ENCODE results near the gene S100A7A. TPM values are rescaled to one million over a fixed set of nuclear protein-coding genes. Genes with fewer than 3 reads are reported as not detected.

S100A7A gene
- total and polyA plus RNA-seq, 2 of the 8 experiments (the other 6 are each of a cell fraction or from before 2014, with no cell fraction given), result not detected

DNA sequence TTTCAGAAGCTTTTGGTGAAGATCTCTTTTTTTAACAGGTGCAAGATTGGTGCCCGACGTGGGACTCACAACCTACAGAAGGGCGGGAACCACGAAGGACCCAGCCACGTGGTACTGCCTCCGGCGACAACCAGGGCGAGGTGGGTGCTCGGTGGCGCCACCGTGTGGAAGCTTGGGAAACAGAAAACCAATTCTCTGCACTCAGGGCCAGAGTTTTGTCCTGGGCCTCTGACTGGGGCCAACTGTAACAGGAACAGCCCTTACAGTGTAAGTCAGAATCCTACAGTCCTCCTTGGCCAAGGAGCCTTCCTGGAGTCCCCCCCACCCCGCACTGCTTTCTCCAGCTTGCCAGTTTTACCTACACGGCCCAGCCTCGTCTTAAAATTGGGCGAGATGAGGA, 11.6 kb upstream of the S100A7A start (continued):
- TF ChIP-seq EP300 (IDR thresholded peaks at IDR 0.05; ENCODE audit: borderline replicate concordance in 1 of 2, low read depth in 2 of 2, low read length in 2 of 2), result no peak
- TF ChIP-seq, protein P1, sequence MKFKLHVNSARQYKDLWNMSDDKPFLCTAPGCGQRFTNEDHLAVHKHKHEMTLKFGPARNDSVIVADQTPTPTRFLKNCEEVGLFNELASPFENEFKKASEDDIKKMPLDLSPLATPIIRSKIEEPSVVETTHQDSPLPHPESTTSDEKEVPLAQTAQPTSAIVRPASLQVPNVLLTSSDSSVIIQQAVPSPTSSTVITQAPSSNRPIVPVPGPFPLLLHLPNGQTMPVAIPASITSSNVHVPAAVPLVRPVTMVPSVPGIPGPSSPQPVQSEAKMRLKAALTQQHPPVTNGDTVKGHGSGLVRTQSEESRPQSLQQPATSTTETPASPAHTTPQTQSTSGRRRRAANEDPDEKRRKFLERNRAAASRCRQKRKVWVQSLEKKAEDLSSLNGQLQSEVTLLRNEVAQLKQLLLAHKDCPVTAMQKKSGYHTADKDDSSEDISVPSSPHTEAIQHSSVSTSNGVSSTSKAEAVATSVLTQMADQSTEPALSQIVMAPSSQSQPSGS (IDR thresholded peaks at IDR 0.05; ENCODE audit: low read length), result no peak
- TF ChIP-seq HDAC6 (IDR thresholded peaks at IDR 0.05; ENCODE audit: low read depth, low read length), result no peak
- no peak for TF ChIP-seq RFX5 (IDR thresholded peaks at IDR 0.05; ENCODE audit: borderline replicate concordance, low read depth, low read length)
- TF ChIP-seq CTBP2 (IDR thresholded peaks at IDR 0.05; ENCODE audit: borderline replicate concordance, insufficient read depth, insufficient read length, low read length), result no peak
- no peak for TF ChIP-seq CHD1 (IDR thresholded peaks at IDR 0.05; ENCODE audit: low read depth, low read length)
- 0 out of 2 replicates have a peak, but pooled peaks have one; percentile 55 for TF ChIP-seq GTF2F1 (IDR thresholded peaks at IDR 0.05; ENCODE audit: borderline replicate concordance, low read depth, low read length)
- TF ChIP-seq FOSL1 (IDR thresholded peaks at IDR 0.05; ENCODE audit: insufficient read depth, low read depth, low read length), result no peak
- TF ChIP-seq NRF1 (IDR thresholded peaks at IDR 0.05; ENCODE audit: low read depth, low read length), result no peak
- TF ChIP-seq RBBP5 (IDR thresholded peaks at IDR 0.05; ENCODE audit: borderline replicate concordance, low read depth, low read length), result no peak
- no peak for TF ChIP-seq CBX5 (IDR thresholded peaks at IDR 0.05; ENCODE audit: low read depth, low read length)
- TF ChIP-seq, protein P2, sequence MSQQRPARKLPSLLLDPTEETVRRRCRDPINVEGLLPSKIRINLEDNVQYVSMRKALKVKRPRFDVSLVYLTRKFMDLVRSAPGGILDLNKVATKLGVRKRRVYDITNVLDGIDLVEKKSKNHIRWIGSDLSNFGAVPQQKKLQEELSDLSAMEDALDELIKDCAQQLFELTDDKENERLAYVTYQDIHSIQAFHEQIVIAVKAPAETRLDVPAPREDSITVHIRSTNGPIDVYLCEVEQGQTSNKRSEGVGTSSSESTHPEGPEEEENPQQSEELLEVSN (IDR thresholded peaks at IDR 0.05), result peak; percentile 100
- no peak for TF ChIP-seq SIX5 (IDR thresholded peaks at IDR 0.05; ENCODE audit: low read depth, low read length)
- no peak for TF ChIP-seq ASH2L (IDR thresholded peaks at IDR 0.05; ENCODE audit: low read length)
- no peak for TF ChIP-seq GABPA (IDR thresholded peaks at IDR 0.05; ENCODE audit: borderline replicate concordance, insufficient read depth, low read length)
- 0 out of 2 replicates have a peak, but pooled peaks have one; percentile 21 for TF ChIP-seq TCF12 (IDR thresholded peaks at IDR 0.05; ENCODE audit: low read depth, low read length)
- TF ChIP-seq RXRA (IDR thresholded peaks at IDR 0.05; ENCODE audit: insufficient read depth, low read depth, low read length), result no peak
